ENCODE data around the gene USP31.
A peak's percentile ranks its signal among the peaks of the same experiment; 100 is the strongest.

The USP31 gene

DNA sequence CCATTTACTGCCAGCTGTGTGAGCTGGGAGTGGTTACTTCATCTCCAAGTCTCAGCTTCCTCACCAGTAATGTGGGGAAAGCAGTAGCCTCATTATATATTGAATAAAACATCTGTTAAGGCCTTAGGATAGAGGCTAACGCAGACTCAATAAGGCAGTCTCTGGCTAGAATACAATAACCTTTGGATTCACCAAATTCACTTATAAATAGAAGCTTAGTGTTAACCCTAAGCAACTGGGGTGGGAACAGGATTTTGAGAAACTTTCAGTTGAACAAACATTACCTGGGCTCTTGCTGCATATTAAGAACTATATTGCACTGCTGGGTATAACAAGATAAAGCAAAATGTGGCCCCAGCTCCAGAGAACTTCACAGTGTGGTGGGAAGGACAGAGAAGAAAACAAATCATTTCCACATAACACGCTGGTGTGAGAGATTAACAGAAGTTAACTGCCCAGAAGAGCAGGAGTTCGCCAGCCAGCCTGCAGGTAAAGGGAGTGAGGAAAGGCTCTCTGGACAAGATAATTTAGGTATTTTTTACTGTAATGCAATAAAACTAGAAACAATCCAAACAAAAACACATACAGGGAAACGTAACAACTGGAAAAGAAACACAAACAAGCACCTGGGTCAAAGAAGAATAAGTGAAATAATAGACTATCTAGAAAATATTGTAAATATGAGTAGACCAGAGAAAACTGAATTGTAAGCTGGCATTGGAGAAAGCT lies 57.0 kb downstream of the USP31 start:
- DNase-seq, result no peak

DNA sequence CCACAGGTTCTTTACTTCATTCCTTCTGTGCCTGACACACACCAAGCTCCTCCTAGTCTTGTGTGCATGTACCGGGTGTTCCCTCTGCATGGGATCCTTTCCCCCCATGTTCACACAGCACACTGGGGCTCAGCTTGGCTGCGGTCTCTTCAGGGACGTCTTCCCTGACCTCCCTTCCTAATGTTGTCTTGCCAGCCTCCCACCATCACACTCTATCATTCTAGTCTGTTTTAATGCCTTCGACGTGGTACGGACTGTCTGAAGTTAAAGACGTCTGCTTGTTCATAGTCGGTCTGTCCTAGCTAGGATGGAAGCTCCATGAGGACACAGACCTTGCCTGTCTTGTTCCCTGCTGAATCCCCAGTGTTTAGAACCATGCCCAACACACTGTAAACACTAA lies 60.1 kb downstream of the USP31 start:
- DNase-seq, result no peak

DNA sequence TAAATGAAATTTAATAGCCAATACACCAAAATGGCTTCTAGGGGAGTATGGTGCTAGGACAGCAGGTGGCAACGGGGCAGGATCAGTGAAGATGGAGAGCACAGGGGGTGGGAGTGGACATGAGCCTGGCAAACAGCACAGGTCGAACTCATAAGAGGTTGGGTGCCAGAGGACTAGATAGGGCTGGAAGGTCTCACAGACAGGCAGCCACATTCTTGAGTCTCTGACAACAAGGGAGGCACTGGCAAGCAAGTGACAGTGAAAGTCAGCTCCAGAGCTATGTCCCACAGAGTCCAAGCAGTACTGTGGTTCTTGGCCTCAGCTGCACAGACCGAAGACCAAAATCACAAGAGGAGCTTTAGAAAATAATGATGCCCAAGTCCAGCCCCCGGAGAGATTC lies 61.2 kb downstream of the USP31 start:
- no peak for DNase-seq

DNA sequence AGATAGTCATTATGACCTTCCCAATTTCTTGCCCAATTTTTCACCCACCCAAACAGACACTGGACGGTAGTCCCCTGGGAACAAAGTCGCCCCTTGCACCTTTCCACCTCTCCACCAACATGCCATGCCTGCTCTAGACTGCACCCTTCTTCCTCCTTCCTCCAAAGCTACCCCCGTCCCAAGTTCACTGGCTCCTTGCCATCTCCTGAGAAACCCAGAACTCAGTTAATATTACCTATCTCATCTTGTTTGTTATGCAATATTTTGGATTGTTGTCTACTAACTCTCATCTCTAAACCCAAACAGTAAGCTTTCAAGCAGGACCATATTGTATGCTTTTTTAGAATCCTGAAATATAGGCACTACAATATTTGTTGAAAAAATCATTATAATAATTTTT lies 63.3 kb downstream of the USP31 start:
- no peak for DNase-seq

DNA sequence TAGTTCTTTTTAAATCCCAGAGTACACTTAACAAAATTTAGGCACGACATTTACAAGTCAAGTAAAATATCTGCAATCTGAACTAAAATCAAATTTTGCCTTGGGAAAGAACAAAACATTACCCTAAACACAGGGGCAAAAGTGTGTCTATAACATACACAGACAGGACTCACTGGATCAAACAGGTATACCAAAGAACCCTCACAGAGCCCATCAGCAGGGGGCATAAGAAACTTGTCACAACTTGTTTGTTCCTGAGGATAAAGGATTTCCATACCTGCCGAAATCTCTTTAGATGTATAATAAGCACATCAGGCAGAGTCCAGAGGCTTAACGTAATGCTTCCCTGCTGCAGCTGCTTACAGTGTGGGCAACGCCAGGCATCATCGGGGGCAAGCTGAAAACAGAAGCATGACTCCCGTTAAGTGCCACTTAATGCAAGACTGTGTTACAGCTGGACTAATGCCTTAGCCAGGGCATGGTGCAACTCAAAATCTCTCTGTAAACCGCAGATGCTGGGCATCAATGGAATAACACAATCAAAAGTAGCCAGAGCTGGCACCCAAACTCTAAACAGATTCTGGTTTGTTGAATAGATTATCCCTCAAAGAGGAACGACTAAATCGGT lies 67.0 kb downstream of the USP31 start:
- DNase-seq, result no peak

DNA sequence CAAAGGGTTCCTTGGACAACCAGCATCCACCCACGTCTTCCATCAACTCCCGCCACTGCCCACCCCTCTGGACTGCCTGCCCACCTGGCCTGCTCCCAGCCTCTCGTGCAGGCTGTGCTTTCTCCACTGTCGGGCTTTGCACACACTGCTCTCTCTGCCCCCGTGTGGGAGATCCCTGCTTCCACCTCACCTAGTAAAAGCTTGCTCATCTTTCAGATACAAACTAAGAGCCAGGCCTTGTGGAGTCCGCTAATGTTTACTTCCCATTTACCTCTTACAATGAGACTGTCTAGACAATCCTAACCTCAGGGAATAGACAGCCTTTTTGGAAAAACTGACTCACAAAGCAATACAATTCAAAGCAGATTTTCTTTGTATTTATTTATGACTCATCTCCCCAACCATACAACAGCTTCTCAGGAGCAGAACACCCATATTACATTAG lies 67.6 kb downstream of the USP31 start:
- DNase-seq, result no peak

DNA sequence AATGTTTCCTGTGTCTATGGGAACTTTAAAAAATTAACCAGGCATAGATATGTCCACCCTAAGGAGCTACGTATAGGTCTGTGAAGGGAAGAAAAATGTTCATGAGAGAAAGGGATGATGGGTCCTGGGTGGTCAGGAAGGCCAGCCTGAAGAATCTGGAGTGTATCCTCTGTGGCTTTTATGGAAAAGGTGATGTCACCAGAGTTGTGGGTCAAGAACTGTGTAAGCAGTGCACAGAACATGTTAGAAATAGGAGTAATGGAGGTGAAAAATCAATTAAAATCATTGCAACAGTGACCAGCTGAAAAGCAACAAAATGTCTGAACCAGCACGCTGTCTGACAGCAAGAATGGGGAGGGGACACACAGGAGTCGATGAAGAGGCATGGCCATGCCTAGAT lies 68.5 kb downstream of the USP31 start:
- no peak for DNase-seq

DNA sequence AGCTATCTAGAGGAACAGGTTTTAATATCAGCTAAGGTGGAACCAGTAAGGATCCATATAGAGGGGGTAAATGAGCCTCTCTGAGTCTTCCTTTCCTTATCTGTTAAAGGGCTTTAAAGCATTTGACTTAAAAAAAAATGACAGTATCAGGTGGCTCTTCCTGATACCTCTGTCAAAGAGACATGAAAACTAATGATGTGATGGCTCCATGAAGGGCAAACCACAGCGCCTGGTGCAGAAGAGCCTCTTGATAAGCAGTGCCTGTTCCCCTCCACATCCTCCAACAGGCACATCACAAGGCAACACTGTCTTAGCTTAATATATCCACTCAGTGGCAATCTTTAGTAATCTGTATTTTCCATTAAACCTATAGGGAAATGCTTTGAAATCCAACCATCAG lies 68.9 kb downstream of the USP31 start:
- no peak for DNase-seq

DNA sequence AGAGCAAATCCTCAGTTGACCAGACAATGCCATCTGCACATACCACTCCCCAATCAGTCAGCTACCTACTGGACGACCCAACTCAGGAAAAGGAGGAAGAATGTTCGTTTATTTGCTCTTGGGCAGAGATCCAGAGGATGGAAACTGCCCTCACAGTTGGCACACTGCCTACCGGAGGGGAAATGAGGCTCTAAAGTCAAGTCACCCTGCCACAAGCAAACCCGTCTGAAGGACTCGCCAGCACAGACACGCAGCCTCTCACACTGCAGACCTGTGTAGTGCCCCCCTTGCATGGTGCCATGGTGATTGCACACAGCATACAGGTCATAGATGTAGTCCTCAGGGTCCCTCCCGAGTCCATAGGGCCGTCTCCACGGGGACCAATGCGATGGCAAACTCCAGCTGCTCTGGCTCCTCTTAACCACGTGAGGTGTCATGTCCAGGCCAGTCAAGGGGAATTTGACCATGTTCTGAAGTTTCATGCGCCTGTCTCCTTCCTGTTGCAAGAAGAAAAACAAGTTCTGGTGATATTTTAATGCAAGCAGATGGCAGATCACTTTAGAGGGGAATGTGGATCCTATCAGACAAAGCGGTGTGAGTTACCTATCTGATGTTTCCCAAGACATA lies 69.5 kb downstream of the USP31 start:
- no peak for DNase-seq

DNA sequence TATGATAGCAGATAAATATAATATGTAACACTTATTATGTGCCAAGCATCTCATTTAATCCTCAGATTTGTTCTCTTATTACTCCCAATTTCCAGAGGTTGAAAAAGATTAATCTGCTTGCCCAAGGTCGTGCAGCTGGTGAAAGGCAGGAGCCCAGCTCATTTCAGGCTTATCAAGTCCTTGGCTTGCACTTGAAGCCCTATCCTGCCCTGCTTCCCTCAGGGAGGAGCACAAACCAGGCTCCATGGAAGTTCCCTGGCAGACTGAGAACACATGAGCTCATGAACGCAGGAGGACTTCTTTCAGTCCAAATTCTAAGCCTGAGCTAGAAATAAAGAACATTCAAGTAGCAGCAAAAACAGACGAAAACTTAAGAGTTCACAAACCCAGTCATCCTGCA lies 74.8 kb downstream of the USP31 start:
- DNase-seq, result no peak

DNA sequence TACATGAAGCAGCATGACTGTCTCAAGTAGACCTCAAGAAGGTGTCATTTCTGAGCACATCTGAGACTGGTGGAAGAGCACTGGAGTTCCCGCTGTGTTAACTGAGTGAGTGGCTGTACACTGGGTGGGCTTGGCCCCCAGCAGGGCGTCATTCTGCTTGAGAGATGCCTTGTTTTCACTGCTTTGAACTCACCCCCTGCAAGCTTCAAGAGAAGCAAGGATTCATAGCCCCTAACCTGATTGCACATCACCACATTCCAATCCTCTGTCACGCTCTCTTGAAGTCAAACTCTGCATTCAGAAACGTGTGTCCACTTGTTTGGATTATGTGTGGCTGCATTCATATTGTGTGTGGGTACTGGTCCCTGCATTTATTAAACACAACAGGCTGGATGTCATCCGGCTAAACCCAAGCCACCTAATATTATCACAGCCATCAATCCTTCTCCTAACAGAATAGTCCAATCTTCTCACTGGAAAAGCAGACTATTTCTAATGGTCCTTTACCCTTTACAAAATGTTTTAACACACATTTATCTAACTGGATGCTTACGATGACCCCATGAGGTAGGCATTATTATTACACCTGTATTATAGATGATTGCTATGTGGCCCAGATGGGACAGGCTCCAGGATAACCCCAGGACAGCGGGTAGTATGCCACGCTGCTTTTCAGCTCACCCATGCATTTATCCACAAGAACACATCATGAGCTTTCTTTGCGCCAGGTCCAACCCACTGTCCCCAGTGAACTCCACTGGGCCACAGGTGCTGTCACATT lies 76.3 kb downstream of the USP31 start:
- no peak for DNase-seq

DNA sequence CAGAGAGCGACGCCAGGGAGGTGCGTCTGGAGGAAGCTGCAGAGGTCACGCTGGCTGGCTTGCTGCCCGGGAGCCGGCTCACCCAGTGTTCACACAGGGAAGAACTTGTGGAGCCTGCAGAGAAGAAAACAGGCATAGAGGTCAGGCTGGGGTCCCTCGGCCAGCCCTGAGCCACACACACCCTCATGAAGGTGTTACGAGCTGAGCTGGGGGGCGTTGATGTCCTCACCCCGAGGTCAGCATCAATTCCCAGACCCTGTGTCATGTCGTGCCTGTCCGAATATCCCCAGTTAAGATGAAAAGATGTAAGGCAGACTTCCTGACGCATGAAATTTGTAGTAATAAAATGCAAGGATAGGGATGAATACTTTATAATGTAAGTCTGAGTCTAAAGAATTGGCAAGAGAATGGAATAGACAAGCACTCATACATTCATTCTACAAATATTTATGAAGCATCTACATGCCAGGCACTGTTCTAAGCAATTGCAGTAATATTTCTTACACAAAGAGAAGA lies 77.1 kb downstream of the USP31 start:
- DNase-seq, result no peak

DNA sequence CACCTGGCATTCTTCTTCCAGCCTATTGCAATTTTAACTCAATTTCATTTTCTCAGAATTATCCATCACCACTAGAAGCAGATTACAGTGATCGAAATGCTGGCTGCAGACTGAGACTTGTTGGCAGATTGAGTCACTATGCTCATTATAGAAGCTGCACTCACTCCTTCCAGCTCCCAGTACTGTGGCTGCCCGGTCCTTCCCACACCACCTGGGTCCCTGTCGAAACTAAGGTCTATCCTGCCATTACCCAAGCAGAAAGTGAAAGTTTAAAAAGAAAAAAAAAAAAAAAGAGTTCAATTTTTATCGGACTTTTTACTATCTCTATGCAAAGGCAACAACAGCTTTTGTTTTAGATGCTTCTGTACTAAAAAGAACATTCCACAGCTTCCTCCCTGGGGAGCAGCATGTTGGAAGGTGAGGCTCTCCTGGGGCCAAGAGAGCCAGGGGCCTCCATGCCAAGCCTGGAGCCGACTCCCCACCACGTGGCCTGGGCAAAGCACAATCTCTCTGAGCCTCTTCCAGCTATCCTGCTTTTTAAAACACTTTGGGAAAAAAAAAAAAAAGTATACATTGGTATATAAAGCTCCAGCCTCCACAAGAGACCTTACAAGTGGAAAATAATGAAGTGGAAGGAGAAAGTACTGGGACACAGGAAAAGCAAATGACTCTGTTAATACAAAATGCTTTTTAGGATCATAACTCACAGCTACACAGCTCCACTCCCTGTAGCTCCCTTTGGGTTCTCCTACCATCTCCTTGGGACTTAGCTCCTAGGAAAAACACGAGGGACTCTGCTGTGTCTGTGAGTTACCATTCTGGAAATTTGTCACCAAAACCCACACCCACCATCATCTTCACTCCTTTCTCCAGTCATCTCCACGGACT lies 77.8 kb downstream of the USP31 start:
- DNase-seq, result no peak

DNA sequence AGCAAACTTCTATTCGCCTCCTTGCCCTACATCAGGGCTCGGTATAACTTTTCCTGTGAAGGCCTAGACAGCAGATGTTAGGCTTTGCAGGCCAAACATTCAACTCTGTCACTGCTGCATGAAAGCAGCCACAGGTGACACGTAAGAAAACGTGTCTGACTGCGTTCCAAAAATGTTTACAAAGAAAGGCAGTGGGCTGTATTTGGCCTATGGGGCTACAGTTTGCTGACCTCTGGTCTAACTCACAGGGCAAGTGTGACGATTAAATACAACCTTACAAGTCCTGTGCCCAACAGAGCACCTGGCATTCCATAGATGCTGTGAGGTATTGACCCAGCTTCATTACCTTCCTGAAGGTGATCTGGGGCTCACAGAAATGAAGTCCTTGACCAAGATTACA lies 79.4 kb downstream of the USP31 start:
- DNase-seq, result no peak

DNA sequence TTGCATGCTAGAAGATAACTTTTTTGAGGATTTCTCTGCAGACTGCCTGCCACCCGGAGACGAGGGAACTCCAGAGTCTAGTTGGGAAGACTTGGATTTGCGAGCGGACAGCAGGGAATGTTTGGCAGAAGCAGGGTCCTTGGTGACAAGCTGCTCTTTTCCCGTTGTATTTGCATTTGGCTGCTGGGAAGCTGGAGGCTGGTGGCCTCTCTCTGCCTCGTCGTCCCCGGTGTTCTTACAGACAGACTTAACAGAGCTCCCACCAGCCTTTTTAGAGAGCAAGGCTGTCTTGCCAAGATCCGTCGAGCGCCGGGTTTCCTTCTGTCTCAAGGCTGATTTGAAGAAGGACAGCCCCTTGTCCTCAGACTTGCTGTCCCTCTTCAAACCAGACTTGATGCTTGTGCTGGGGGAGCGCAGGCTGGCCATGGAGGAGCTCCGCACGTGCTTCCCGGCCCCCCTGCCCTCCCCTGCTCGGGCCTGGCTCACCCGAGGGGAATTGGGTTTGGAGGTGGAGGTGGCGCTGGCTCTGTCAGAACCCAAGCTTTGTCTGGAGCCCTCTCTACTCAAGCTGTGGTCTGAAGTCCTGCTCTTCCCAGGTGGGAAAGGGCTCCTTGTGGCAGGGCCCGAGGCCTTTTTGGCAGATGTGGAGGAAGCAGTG lies 81.0 kb downstream of the USP31 start:
- DNase-seq, result no peak

DNA sequence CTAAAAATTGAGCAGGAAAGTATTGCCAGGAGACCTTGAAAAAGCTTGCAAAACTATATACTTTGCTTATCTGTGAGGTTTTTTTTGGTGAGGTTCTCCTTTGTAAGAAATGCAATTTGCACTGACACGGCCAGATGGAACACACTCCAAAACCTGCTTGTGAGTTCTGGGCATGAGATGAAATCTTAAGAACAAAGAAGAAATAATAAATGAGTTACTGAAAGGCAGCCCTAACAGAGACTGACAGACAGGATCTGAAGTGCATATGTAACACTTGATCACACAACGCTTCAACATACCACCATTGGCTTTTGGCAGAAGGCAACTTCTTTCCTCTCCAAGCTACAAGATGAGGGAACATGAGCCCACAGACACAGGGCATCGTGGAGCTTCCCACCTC lies 82.6 kb downstream of the USP31 start:
- DNase-seq, result no peak

DNA sequence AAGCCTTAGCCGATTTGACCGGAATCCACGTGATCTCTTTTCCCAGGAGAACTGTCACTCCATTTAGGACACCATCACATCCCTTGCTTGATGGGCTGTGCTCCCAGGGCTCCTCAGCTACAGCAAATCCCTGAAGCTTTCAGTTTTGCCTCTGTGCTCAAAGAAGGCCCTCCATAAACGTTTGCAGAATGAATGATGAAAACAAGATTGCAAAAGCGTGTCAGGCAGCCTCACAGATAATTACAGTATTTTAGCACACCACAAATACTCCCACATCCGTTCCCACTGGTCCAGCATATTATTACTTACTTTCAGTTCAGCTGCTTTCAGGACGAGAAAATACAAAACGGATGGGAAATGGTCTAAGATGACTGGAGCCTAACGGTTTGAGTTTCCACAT lies 84.6 kb downstream of the USP31 start:
- no peak for DNase-seq

DNA sequence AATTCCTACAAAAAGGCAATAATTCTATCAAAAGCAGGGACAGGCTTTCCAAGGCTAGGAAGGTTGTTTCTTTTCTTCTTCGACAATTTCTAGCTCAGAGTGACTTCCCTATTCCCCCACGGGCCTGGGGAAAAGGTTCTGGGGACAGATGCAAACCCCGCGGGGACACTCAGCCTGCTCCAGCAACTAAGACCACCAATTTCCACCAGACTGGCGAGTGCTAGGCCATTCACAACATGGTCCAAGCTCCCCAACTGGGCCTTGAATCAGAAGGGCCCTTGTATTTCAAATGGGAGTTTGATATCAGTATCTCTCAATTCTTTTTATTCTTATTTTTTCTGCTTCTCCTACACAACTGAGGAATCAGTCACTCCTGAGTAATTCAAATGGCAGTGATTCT lies 86.7 kb downstream of the USP31 start:
- DNase-seq, result no peak

DNA sequence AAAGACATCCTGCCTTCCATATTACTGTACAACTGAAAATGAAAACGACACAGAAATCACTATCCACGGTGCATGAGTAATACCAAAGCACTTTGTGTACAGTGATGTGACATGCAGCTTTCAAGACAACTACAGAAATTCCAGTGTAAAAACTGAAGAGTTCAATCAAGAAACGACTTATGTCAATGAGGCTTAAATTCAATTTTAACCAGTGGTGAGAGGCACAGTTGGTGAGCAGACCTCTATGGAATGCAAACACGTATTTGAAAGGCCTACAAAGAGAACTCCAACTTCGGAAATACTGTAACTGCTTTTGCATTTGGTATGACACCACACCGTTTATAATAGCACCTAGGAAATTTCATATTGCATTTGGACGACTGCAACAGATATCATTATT lies 87.6 kb downstream of the USP31 start:
- no peak for DNase-seq

DNA sequence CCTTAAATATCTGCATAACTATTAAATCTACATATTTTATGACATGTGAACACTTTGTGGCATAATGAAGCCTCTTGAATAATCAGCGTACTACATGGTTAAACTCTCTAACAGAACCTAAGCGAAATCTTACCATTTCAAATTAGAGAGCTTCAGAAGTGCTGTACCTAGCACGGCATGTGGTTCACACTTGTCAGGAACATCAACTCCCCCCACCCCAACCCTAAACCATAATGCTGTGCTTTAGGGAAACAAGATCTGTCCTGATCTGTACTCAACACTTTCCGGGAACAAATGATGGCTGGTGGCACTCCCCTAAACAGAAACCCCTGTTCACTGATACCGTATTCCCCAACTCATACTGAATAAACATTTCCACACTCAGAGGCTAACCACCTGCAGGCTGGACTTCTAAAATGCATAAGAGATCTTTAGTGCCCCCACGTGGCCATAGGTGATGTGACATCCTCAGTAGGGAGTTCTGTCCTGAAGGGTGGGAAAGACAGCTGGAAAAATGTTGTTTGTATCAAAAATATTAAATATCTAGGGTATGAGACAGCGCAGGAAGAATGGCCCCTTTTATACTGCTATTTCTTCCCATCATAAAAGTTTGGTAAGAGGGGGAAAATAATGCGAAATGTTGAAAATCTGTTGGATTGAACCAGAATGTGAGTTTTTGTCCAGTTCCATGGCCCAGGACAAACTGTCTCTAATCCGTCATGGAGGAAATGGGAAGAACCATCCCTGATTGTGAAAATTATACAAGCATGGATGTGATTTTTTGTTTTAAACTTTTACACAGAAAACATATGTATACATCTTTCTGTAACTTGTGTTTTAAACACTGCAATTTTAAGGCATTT lies 88.6 kb downstream of the USP31 start:
- peak; percentile 44 for DNase-seq

DNA sequence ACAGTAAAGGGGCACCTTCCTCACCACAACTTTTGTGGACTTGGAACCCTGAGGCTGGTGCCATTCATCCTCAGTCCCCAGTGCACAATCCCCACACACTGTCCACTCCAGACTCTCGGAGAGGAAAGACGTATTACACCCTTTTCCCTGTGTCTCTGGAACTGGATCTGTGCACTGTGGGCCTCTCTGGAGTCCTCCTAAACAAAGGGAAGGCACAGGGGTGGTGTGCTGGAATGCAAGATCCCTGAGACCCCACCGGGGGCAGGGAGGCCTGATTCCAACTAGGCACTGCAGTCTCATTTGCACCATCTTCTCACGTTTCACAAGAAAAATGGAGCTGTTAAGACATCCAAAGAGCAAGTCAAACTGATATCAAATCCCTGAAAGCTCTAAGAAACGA lies 89.8 kb downstream of the USP31 start:
- DNase-seq, result no peak

Data from NCI-H1694 (cell line).